SK-N-SH (cell line): ENCODE measurements around the gene ZNF385C. TPM values are rescaled to one million over a fixed set of nuclear protein-coding genes. Genes with fewer than 3 reads are reported as not detected.

Source experiments
- CTCF ChIA-PET: fragments of 300-600, 350-600 bp; formaldehyde crosslinking; extraction: SDS; loops from one replicate; lab custom pipeline; 2021; lab: Yijun Ruan, JAX
- POLR2A ChIA-PET: fragments of 350-600 bp; sonication (Branson Sonifier 250); formaldehyde crosslinking; extraction: SDS; loops from one replicate; lab custom pipeline; 2020; ENCODE audit warnings: antibody characterized with exemption, inconsistent platforms; lab: Yijun Ruan, JAX
- DNase-seq: peaks from one replicate; pipeline ENCODE4 v3.0.0; 2012
- H2AFZ ChIP-seq: fragments of 200-600 bp; sonication (generic); 2 replicates; pipeline ENCODE4 v1.8.1; 2016; ENCODE audit warnings: antibody characterized with exemption, mild to moderate bottlenecking, low read depth
- H3F3A ChIP-seq: fragments of 200-600 bp; sonication (generic); replicated peaks from 2 replicates; pipeline ENCODE3; 2016; ENCODE audit warnings: antibody characterized with exemption, mild to moderate bottlenecking; ENCODE audit not compliant: insufficient read depth
- H3K27ac ChIP-seq, 2 experiments: fragments of 200-500 bp in 1 of 2; fragments of 200-600 bp in 1 of 2; sonication (Bioruptor generic) in 1 of 2; sonication (generic), shearing (Covaris generic) in 1 of 2; 2 replicates each; pipeline versions ENCODE4 v1.5.1 to v1.6.1; 2014 to 2016; ENCODE audit warnings: low read depth in 2 of 2, inconsistent platforms in 1 of 2, low read length in 1 of 2, mild to moderate bottlenecking in 1 of 2, mixed read lengths in 1 of 2
- H3K27me3 ChIP-seq: fragments of 200-600 bp; sonication (generic), shearing (Covaris generic); 2 replicates; pipeline ENCODE4 v1.6.1; 2016; ENCODE audit warnings: mixed run types; ENCODE audit not compliant: insufficient read depth
- H3K36me3 ChIP-seq, 2 experiments: fragments of 200-500 bp in 1 of 2; fragments of 200-600 bp in 1 of 2; sonication (Bioruptor generic) in 1 of 2; sonication (generic) in 1 of 2; replicated peaks in 1 of 2; 2 replicates each; pipeline versions ENCODE3 to v1.5.1; 2014 to 2016; ENCODE audit warnings: low read length in 1 of 2, mild to moderate bottlenecking in 1 of 2; ENCODE audit not compliant: insufficient read depth in 2 of 2, control insufficient read depth in 1 of 2
- H3K4me1 ChIP-seq, 2 experiments: fragments of 200-500 bp in 1 of 2; fragments of 200-600 bp in 1 of 2; sonication (Bioruptor generic) in 1 of 2; sonication (generic), shearing (Covaris generic) in 1 of 2; 2 replicates each; pipeline versions ENCODE4 v1.5.1 to v1.6.1; 2014 to 2016; ENCODE audit warnings: low read depth in 1 of 2, low read length in 1 of 2, mixed run types in 1 of 2; ENCODE audit not compliant: insufficient read depth in 2 of 2, control insufficient read depth in 1 of 2
- H3K4me2 ChIP-seq: fragments of 200-600 bp; sonication (generic), shearing (Covaris generic); 2 replicates; pipeline ENCODE4 v1.6.1; 2017; ENCODE audit warnings: mixed run types
- H3K4me3 ChIP-seq, 2 experiments: fragments of 200-500 bp in 1 of 2; fragments of 200-600 bp in 1 of 2; sonication (Bioruptor generic) in 1 of 2; sonication (generic), shearing (Covaris generic) in 1 of 2; 2 replicates each; pipeline versions ENCODE4 v1.5.1 to v1.8.1; 2014 to 2016; ENCODE audit warnings: low read depth in 2 of 2, inconsistent platforms in 1 of 2, low read length in 1 of 2, mild to moderate bottlenecking in 1 of 2, mixed read lengths in 1 of 2, moderate library complexity in 1 of 2
- H3K79me2 ChIP-seq: fragments of 200-600 bp; sonication (generic); 2 replicates; pipeline ENCODE4 v1.8.1; 2017; ENCODE audit warnings: mild to moderate bottlenecking; ENCODE audit not compliant: insufficient read depth
- H3K9ac ChIP-seq: fragments of 200-600 bp; sonication (generic); 2 replicates; pipeline ENCODE4 v1.6.1; 2017; ENCODE audit warnings: mixed run types
- H3K9me2 ChIP-seq: fragments of 200-600 bp; sonication (generic); 2 replicates; pipeline ENCODE4 v1.6.1; 2017; ENCODE audit warnings: mixed run types
- H3K9me3 ChIP-seq: fragments of 200-600 bp; sonication (generic); 2 replicates; pipeline ENCODE4 v1.6.1; 2017; ENCODE audit warnings: mixed run types, mild to moderate bottlenecking, moderate library complexity
- H4K20me1 ChIP-seq: fragments of 200-600 bp; sonication (generic); 2 replicates; pipeline ENCODE4 v1.6.1; 2017; ENCODE audit warnings: mild to moderate bottlenecking, mixed run types; ENCODE audit not compliant: insufficient read depth
- CTCF ChIP-seq: fragments of 200-600 bp; sonication (generic); IDR thresholded peaks from 2 replicates; pipeline ENCODE4 v1.6.1; 2017; ENCODE audit warnings: antibody characterized with exemption, mild to moderate bottlenecking, moderate library complexity
- EZH2phosphoT487 ChIP-seq: fragments of 200-600 bp; sonication (generic); IDR thresholded peaks from 2 replicates; pipeline ENCODE4 v1.6.1; 2017; ENCODE audit warnings: low read depth, mixed run types, mild to moderate bottlenecking, antibody characterized with exemption, moderate library complexity, borderline replicate concordance
- FOSL2 ChIP-seq: IDR thresholded peaks from 2 replicates; pipeline ENCODE4 v1.4.0; 2012; ENCODE audit warnings: low read depth, mild to moderate bottlenecking, moderate library complexity, borderline replicate concordance
- FOXJ3 ChIP-seq: sonication (generic); formaldehyde crosslinking; IDR thresholded peaks from 2 replicates; pipeline ENCODE4 v1.5.1; 2020; ENCODE audit warnings: mild to moderate bottlenecking, missing genetic modification reagents
- GABPA ChIP-seq: IDR thresholded peaks from 2 replicates; pipeline ENCODE4 v1.4.0; 2012; ENCODE audit warnings: low read depth, mild to moderate bottlenecking
- GATA2 ChIP-seq: sonication (generic); formaldehyde crosslinking; IDR thresholded peaks from 2 replicates; pipeline ENCODE4 v1.5.0; 2020; ENCODE audit warnings: mild to moderate bottlenecking, missing genetic modification reagents
- JUND ChIP-seq: IDR thresholded peaks from 2 replicates; pipeline ENCODE4 v1.4.0; 2012
- MAX ChIP-seq: IDR thresholded peaks from 2 replicates; pipeline ENCODE4 v1.4.0; 2012; ENCODE audit warnings: low read depth
- MXI1 ChIP-seq: IDR thresholded peaks from 2 replicates; pipeline ENCODE4 v1.6.1; 2012; ENCODE audit warnings: mild to moderate bottlenecking, low read depth, low read length, improper control_type of control experiment
- NFIC ChIP-seq: IDR thresholded peaks from 2 replicates; pipeline ENCODE4 v1.4.0; 2012; ENCODE audit warnings: borderline replicate concordance
- NRF1 ChIP-seq: IDR thresholded peaks from 2 replicates; pipeline ENCODE4 v1.6.1; 2012; ENCODE audit warnings: low read depth, mild to moderate bottlenecking, low read length
- PBX3 ChIP-seq: IDR thresholded peaks from 2 replicates; pipeline ENCODE4; 2012
- RFX5 ChIP-seq: IDR thresholded peaks from 2 replicates; pipeline ENCODE4 v1.6.1; 2012; ENCODE audit warnings: mild to moderate bottlenecking, improper control_type of control experiment, low read length
- SIN3A ChIP-seq: IDR thresholded peaks from 2 replicates; pipeline ENCODE4 v1.6.1; 2012; ENCODE audit warnings: low read depth, mild to moderate bottlenecking, low read length, moderate library complexity, borderline replicate concordance
- TAF1 ChIP-seq: IDR thresholded peaks from 2 replicates; pipeline ENCODE4 v1.6.1; 2012; ENCODE audit warnings: low read depth, mild to moderate bottlenecking, low read length, moderate library complexity, borderline replicate concordance
- WGBS: methylation state at CpG from one replicate; pipeline ENCODE4 v1.1.6; 2017; ENCODE audit warnings: low lambda C conversion rate; 5-methylcytosine and 5-hydroxymethylcytosine counted together
- polyA plus RNA-seq, 3 experiments: library from polyadenylated mRNA; depleted of rRNA; stranded (reverse); fragments of >200 nt; gene quantifications; 2 replicates each; pipeline ENCODE4 v1.2.3, GENCODE V29; 2012

ZNF385C gene
- polyA plus RNA-seq, 1 of the 3 experiments (the other 2 are of a cell fraction): 0.05 TPM

DNA sequence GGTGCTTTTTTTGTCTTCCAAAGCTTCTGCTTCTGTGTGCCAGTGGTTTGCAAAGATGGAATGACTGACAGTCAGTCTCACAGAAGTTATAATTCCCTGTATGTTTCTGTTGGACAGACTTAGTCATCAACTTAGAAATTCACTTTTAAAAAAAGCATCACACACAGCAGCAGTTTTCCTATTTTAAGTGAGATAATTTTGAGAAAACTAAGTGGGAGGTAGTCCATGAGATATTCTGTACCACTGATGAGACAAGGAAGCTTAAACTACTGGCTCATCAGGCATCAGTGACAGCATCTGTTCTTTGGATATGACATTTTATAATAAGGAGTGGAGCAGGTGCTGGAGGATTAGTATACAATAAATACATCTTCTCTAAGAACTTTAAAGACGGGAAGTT lies 111.6 kb downstream of the ZNF385C start (continued):
- TF ChIP-seq CTCF: no peak

- Histone ChIP-seq H3K4me3 (no peak overlapping the region), H3K27ac (no peak overlapping the region), H3K27me3 (no peaks in the 10 kb centered on the region), H3K36me3 (peaks cover 74 to 82% of the 10 kb centered on the region in 2 experiments), H2AFZ (no peak overlapping the region), H3K9me3 (no peaks in the 10 kb centered on the region), H4K20me1 (no peaks in the 10 kb centered on the region), H3K9me2 (no peaks in the 10 kb centered on the region), H3K79me2 (0 out of 2 replicates have a peak, but pooled peaks cover 5% of the 10 kb centered on the region), H3K4me2 (no peak overlapping the region), H3F3A (peaks cover 6% of the 10 kb centered on the region), H3K4me1 (no peaks in the 10 kb centered on the region), H3K9ac (no peak overlapping the region)
- CTCF ChIA-PET: interaction anchor here (1.0 kb wide), 1 partner anchor 23 kb away, joined by 4 read pairs; no protein-coding TSS in a partner anchor
- no peak for DNase-seq
- 95% methylated on average over 8 of the region's 8 CpGs for WGBS
- TF ChIP-seq NFIC (no peak), FOSL2 (no peak), PBX3 (no peak), SIN3A (no peak), EZH2phosphoT487 (no peak), RFX5 (no peak), GATA2 (CRISPR knock-in tag) (no peak), GABPA (no peak), MAX (no peak), TAF1 (no peak), CTCF (no peak), FOXJ3 (no peak), MXI1 (no peak), JUND (no peak), NRF1 (no peak)
- TF ChIP-seq, all 33 proteins: peak for 0
- POLR2A ChIA-PET: interaction anchor here (0.6 to 1.4 kb wide), 3 partner anchors 10 to 122 kb away, joined by 3 to 4 read pairs (median 3); no protein-coding TSS in a partner anchor
Observed at GRCh38 chr17:41985919-41986318, 112.4 kb downstream of the ZNF385C start.
